Urinary bladder (tissue), 4 donors: ENCODE data around the gene FEN1. TPM values are rescaled to one million over a fixed set of nuclear protein-coding genes. Genes with fewer than 3 reads are reported as not detected.

ENCODE experiments used
- DNase-seq: peaks from one replicate; pipeline ENCODE4 v3.0.0-alpha.2; 2015; ENCODE audit errors: extremely low spot score
- H3K27ac ChIP-seq: one replicate; pipeline ENCODE4 v1.5.1; 2013; ENCODE audit warnings: low read depth, mild to moderate bottlenecking, moderate library complexity
- H3K36me3 ChIP-seq: one replicate; pipeline ENCODE4 v1.6.1; 2013; ENCODE audit warnings: mild to moderate bottlenecking, moderate library complexity; ENCODE audit not compliant: insufficient read depth
- H3K4me1 ChIP-seq: one replicate; pipeline ENCODE4 v1.6.1; 2013; ENCODE audit warnings: mild to moderate bottlenecking, moderate library complexity; ENCODE audit not compliant: insufficient read depth
- H3K4me3 ChIP-seq: one replicate; pipeline ENCODE4 v1.5.1; 2013; ENCODE audit warnings: low read depth, low read length
- WGBS: extraction: QIAGEN DNeasy Blood & Tissue Kit; methylation state at CpG from one replicate; pipeline ENCODE4 v1.1.7; 2013; 5-methylcytosine and 5-hydroxymethylcytosine counted together
- polyA plus RNA-seq: library from polyadenylated mRNA; stranded (reverse); fragments of 200-250 nt; gene quantifications from one replicate; pipeline ENCODE4 v1.2.3, GENCODE V29; 2013
- total RNA-seq: library from RNA; depleted of rRNA; stranded (reverse); fragments of >200 nt; gene quantifications from one replicate; pipeline ENCODE4 v1.2.3, GENCODE V29; 2014
- donor health status: healthy with polysubstance abuse.
- donor health status: healthy.

The FEN1 gene
- total and polyA plus RNA-seq, 2 donors = 9.6 to 13.1 TPM

GRCh38 chr11:61785837-61786402, 6.8 kb upstream of the FEN1 start:
- WGBS = 85% methylated on average over 11 of the region's 11 CpGs
- no peak overlapping the region for H3K4me3 ChIP-seq
- no peak for DNase-seq
- H3K27ac ChIP-seq = no peak overlapping the region
- no peaks in the 10 kb centered on the region for H3K4me1 ChIP-seq
- peaks cover 9% of the 10 kb centered on the region for H3K36me3 ChIP-seq

GRCh38 chr11:61787928-61788491, 4.7 kb upstream of the FEN1 start:
- H3K4me1 ChIP-seq = no peaks in the 10 kb centered on the region
- H3K27ac ChIP-seq = no peak overlapping the region
- 37% methylated on average over 9 of the region's 9 CpGs for WGBS
- no peak overlapping the region for H3K4me3 ChIP-seq
- DNase-seq = no peak
- peaks cover 9% of the 10 kb centered on the region for H3K36me3 ChIP-seq

- Histone ChIP-seq H3K36me3 (peaks cover 9% of the 10 kb centered on the region), H3K4me3 (peak overlapping the region; percentile 66), H3K4me1 (no peaks in the 10 kb centered on the region), H3K27ac (no peak overlapping the region)
- DNase-seq = peak; percentile 73
- WGBS = 2% methylated on average over 14 of the region's 14 CpGs
Measured at GRCh38 chr11:61791737-61792309, 888 bp upstream of the FEN1 start.

GRCh38 chr11:61793083-61793828, 545 bp downstream of the FEN1 start:
- Histone ChIP-seq H3K4me1 (no peaks in the 10 kb centered on the region), H3K27ac (no peak overlapping the region), H3K4me3 (peak overlapping the region; percentile 66), H3K36me3 (peaks cover 3% of the 10 kb centered on the region)
- no peak for DNase-seq
- WGBS = 3% methylated on average over 29 of the region's 29 CpGs

- Histone ChIP-seq H3K4me3 (no peak overlapping the region), H3K36me3 (no peaks in the 10 kb centered on the region), H3K4me1 (no peaks in the 10 kb centered on the region), H3K27ac (no peak overlapping the region)
- no peak for DNase-seq
- 50% methylated on average over 3 of the region's 3 CpGs for WGBS
Measured at GRCh38 chr11:61793829-61794204, 1.1 kb downstream of the FEN1 start.

- Histone ChIP-seq H3K27ac (no peak overlapping the region), H3K4me1 (no peaks in the 10 kb centered on the region), H3K4me3 (no peak overlapping the region), H3K36me3 (no peaks in the 10 kb centered on the region)
- DNase-seq = no peak
- 87% methylated on average over 4 of the region's 4 CpGs for WGBS
Measured at GRCh38 chr11:61794579-61794978, 1.9 kb downstream of the FEN1 start.

GRCh38 chr11:61795459-61795858, 2.7 kb downstream of the FEN1 start:
- no peak for DNase-seq
- H3K36me3 ChIP-seq = no peaks in the 10 kb centered on the region
- H3K4me3 ChIP-seq = no peak overlapping the region
- H3K27ac ChIP-seq = no peak overlapping the region
- H3K4me1 ChIP-seq = no peaks in the 10 kb centered on the region
- 83% methylated on average over 12 of the region's 12 CpGs for WGBS

- 90% methylated on average over 18 of the region's 18 CpGs for WGBS
- no peak overlapping the region for H3K27ac ChIP-seq
- no peak overlapping the region for H3K4me3 ChIP-seq
- H3K36me3 ChIP-seq = no peaks in the 10 kb centered on the region
- no peak for DNase-seq
- H3K4me1 ChIP-seq = no peaks in the 10 kb centered on the region
Measured at GRCh38 chr11:61795876-61796526, 3.3 kb downstream of the FEN1 start.

GRCh38 chr11:61797263-61797944, 4.7 kb downstream of the FEN1 start:
- Histone ChIP-seq H3K4me1 (no peaks in the 10 kb centered on the region), H3K27ac (no peak overlapping the region), H3K36me3 (no peaks in the 10 kb centered on the region), H3K4me3 (no peak overlapping the region)
- 24% methylated on average over 3 of the region's 3 CpGs for WGBS
- DNase-seq = no peak

GRCh38 chr11:61799665-61800284, 7.1 kb downstream of the FEN1 start:
- no peaks in the 10 kb centered on the region for H3K36me3 ChIP-seq
- H3K4me1 ChIP-seq = no peaks in the 10 kb centered on the region
- no peak overlapping the region for H3K4me3 ChIP-seq
- H3K27ac ChIP-seq = no peak overlapping the region
- WGBS = 96% methylated on average over 2 of the region's 2 CpGs
- DNase-seq = no peak

GRCh38 chr11:61800331-61801281, 7.9 kb downstream of the FEN1 start:
- Histone ChIP-seq H3K4me3 (no peak overlapping the region), H3K27ac (no peak overlapping the region), H3K36me3 (no peaks in the 10 kb centered on the region), H3K4me1 (no peaks in the 10 kb centered on the region)
- 68% methylated on average over 3 of the region's 3 CpGs for WGBS
- no peak for DNase-seq

- Histone ChIP-seq H3K27ac (no peak overlapping the region), H3K4me3 (no peak overlapping the region), H3K36me3 (no peaks in the 10 kb centered on the region), H3K4me1 (no peaks in the 10 kb centered on the region)
- 88% methylated on average over 6 of the region's 6 CpGs for WGBS
- DNase-seq = no peak
Measured at GRCh38 chr11:61802605-61803004, 9.9 kb downstream of the FEN1 start.
